ENCODE measurements around the gene WBP1L.

DNA sequence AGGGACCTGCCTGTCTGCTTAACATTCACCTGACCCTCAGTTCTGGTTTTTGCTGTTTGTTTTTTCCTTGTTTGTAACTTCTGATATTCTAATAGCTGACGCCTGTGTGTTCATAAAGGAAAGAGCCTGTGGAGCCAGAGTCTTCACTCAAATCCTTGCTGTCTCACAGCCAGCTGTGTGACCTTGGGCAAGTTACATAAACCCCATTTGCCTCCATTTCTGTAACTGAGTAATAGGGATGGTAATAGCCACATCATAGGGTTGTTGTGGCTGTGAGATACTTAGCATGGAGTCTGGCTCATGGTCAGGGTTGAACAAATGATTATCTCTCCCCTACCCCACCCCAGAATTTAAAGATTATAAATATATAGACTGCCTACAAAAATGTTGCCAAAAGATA, 27.0 kb downstream of the WBP1L start:
- TF ChIP-seq POLR2AphosphoS5 (IDR thresholded peaks at IDR 0.05) (no peak), EZH2 (IDR thresholded peaks at IDR 0.05; ENCODE audit: borderline replicate concordance, insufficient read depth, low read length, poor library complexity, severe bottlenecking) (no peak), MXI1 (conservative IDR thresholded peaks at IDR 0.05; ENCODE audit: poor library complexity, severe bottlenecking) (no peak), CTCF (IDR thresholded peaks at IDR 0.05; ENCODE audit: poor library complexity, severe bottlenecking) (no peak), EP300 (conservative IDR thresholded peaks at IDR 0.05; ENCODE audit: poor library complexity, severe bottlenecking) (no peak), RAD21 (conservative IDR thresholded peaks at IDR 0.05) (no peak), TAF1 (IDR thresholded peaks at IDR 0.05; ENCODE audit: low read depth) (no peak), SMC3 (conservative IDR thresholded peaks at IDR 0.05; ENCODE audit: poor library complexity) (no peak)
- TF ChIP-seq, protein P1, sequence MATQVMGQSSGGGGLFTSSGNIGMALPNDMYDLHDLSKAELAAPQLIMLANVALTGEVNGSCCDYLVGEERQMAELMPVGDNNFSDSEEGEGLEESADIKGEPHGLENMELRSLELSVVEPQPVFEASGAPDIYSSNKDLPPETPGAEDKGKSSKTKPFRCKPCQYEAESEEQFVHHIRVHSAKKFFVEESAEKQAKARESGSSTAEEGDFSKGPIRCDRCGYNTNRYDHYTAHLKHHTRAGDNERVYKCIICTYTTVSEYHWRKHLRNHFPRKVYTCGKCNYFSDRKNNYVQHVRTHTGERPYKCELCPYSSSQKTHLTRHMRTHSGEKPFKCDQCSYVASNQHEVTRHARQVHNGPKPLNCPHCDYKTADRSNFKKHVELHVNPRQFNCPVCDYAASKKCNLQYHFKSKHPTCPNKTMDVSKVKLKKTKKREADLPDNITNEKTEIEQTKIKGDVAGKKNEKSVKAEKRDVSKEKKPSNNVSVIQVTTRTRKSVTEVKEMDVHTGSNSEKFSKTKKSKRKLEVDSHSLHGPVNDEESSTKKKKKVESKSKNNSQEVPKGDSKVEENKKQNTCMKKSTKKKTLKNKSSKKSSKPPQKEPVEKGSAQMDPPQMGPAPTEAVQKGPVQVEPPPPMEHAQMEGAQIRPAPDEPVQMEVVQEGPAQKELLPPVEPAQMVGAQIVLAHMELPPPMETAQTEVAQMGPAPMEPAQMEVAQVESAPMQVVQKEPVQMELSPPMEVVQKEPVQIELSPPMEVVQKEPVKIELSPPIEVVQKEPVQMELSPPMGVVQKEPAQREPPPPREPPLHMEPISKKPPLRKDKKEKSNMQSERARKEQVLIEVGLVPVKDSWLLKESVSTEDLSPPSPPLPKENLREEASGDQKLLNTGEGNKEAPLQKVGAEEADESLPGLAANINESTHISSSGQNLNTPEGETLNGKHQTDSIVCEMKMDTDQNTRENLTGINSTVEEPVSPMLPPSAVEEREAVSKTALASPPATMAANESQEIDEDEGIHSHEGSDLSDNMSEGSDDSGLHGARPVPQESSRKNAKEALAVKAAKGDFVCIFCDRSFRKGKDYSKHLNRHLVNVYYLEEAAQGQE (IDR thresholded peaks at IDR 0.05; ENCODE audit: borderline replicate concordance) = no peak
